HG03039 (cell line): ENCODE measurements around the gene KRTAP5-7.
"Not testable (repeated sequence)": the region's sequence is repeated elsewhere in the genome, so short reads cannot be mapped to it uniquely, and the experiment has no call there.

Source experiments
- ATAC-seq: cut with Tn5 transposase; IDR thresholded peaks from one replicate; pipeline ENCODE4 v1.9.1; 2021; ENCODE audit warnings: mild to moderate bottlenecking, moderate library complexity; ENCODE audit not compliant: unreplicated experiment

The KRTAP5-7 gene

DNA sequence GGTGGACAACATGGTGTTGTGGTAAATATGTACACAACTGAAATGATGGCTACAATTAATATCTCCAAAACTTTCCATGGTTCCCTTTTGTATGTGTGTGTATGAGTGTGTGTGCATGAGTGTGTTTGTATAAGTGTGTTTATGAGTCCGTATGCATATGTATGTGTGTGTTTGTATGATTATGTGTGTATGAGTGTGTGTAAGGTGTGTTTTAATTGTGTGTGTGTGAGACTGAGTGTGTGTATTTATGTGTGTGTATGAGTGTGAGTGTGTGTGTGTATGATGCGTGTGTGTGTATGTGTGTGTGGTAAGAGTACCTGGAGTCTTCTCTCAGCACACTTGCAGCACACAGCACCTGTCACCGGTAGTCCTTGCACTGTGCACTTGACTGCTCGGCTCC, 29.0 kb downstream of the KRTAP5-7 start:
- no peak for ATAC-seq

DNA sequence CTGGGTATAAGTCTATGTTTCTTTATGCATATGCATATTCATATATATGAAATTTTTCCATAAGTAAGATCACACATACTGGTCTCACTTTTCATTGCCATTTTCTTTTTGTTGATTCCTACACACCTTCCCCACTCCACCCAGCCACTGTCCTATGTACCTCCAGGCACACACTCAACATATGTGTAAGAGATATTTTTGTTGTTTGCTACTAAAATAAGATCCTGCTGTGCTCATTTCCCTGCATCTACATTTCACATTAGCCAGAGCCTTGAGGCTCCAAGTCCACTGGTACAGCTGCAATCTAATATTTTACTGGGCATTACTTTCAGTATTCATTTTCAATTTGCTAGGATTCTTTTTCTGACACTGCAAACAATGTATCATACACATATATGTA, 30.2 kb downstream of the KRTAP5-7 start:
- no peak for ATAC-seq

DNA sequence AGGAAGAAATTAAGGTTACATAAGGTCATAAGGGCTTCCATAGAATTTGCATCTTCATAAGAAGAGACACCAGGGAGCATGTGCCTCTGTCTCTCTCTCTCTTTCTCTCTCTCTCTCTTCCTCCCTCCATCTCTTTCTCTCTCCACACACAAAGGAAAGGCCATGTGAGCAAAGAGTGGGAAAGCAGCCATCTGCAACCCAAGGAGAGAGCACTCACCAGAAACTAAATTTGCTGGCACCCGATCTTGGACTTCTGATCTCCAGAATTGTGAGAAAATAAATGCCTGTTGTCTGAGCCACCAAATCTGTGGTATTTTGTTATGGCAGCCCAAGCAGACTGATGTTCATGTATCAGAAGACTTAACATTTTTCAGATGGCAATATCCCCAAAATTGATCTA, 31.9 kb downstream of the KRTAP5-7 start:
- no peak for ATAC-seq

DNA sequence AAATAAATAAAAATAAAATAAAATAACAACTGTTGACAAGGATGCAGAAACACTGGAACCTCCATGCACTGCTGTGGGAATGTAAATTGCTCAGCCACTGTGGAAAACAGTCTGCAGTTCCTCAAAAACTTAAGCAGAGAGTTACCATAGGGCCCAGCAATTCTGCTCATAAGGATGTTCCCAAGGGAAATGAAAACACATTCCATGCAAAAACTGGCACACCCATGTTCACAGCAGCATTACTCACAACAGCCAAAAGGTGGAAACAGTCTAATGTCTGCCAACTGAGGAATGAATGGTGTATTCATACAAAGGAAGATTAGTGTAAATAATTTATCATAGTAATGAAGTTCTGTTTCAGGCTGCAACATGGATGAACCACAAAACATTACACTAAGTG, 35.1 kb downstream of the KRTAP5-7 start:
- ATAC-seq, result no peak

DNA sequence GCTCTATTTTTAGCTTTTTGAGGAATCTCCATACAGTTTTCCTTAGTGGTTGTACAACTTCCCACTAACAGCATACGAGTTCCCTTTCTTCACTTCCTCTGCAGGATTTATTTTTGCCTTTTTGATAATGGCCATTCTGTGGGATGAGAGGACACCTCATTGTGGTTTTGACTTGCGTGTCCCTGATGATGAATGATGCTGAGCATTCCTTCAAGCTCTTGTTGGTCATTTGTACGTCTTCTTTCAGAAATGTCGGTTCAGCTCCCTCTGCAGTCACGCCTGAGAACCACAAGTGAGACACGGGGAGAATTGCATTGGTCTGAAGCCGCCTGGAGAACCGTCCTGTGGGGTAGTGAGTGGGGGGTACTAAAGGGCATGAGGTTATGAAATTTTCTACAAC, 36.3 kb downstream of the KRTAP5-7 start:
- no peak for ATAC-seq

DNA sequence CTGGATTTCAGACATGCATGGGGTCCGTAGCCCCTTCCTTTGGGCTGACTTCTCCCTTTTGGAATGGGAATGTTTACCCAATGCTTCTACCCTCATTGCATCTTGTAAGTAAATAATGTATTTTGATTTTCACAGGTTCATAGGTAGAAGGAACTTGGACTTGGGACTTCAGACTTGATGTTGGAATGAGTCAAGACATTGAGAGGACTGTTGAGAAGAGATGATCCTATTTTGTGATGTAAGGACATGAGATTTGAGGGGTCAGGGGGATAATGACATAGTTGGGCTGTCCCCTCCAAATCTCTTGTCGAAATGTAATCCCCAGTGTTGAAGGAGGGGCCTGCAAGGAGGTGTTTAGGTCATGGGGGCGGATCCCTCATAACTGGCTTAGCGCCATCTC, 37.4 kb downstream of the KRTAP5-7 start:
- ATAC-seq, result no peak

DNA sequence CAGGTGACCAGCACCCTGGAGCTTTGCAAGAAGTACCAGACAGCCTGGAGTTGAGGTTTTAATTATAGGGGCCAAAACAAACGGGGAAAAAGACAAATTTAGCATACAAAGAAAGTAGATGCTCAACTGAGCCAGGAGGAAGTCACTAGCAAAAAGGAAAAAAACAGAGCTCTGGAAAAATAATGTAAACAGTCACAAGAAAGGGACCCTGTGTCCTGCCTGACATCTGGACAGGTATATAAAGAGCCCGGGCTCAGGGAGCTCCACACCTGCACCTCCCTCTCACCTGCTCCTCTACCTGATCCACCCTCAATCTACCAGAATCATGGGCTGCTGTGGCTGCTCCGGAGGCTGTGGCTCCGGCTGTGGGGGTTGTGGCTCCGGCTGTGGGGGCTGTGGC, 38.2 kb downstream of the KRTAP5-7 start, which contains the start of gene KRTAP5-10:
Gene KRTAP5-10, plus strand, starts transcription at position 301 of the 400 bp plus-strand sequence. Its CDS starts 25 bp downstream, at position 326.
- ATAC-seq, result no peak

DNA sequence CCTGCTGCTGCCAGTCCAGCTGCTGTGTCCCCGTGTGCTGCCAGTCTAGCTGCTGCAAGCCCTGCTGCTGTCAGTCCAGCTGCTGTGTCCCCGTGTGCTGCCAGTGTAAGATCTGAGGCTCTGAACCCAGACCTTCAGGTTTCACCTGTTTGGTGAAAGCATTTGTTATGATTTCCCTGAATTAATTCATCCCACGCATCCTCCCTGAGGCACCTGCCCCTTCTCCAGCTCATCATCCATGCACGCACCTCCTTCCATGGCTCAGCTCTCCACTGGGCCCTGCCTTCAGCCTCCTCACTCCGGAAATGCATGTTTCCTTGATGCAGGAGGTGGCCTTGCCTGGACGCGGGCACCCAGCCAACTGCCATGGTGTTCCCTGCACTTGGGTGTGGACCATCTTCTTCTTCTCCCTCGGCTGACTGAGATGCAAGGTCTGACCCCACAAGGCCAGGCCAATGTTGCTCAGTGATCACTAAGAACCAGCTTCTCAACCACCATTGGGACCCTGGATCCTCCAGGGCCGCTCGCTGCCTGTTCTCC, 39.1 kb downstream of the KRTAP5-7 start:
- ATAC-seq, result no peak

DNA sequence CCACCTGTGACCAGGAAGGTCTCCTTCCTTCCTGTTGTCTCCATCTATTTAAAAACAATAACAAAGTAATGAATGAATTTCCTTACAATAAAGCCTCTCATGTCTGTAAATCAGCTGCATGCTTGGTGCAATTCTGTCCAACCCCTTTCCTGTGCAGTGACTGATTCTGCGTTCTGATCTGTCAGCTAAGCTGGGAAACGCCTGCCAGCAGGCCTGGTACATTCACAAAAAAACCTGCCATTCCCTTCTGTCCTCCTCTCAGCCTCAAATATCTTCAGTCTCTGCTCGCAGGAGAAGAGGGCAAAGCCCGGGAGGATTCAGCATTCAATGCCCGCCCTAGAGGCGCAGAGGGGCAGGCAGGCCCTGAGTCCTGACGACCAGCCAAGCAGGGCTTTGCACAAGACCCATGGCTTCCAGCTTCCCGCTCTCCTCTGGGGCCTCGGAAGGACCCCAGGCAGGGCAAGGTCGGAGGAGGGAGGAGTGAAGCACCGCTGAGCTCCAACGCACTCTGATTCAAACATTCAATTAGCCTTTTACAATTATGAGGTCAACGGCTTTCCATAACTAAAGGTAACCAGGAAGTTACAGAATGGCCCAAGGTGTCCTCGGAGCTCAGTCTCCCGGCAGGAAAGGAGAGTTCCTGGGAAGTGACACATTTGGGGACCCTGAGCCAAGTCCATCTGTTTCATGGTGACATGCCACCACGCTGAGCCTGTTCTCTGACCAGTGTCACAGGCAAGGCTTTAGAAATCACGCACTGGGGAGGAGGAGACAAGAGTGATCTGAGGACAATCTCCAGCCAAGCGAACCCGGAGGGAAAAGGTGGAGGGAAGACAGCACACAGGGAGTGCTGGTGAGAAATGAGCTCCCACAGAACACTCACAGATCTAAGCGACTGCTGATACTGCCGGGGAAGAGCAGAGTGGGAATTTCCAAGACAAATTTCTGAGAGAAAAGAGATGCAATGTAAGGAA, 39.8 kb downstream of the KRTAP5-7 start:
- ATAC-seq, result not testable (repeated sequence)

DNA sequence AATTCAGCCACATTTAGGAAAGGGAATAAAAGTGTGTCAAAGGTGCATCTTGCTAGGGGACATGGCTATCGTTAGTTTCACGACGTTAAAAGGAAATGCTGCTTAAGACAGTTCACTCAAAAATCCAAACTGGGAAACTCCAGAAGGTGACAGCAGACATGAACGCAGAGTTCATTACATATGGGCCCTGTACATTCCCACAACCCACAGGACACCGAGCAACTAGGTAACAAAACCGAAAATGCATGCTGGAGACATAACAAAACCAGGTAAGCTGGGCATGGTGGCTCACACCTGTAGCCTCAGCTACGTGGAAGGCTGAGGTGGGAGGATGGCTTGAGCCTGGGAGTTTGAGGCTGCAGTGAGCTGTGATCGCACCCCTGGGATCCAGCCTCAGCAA, 40.6 kb downstream of the KRTAP5-7 start:
- not testable (repeated sequence) for ATAC-seq

DNA sequence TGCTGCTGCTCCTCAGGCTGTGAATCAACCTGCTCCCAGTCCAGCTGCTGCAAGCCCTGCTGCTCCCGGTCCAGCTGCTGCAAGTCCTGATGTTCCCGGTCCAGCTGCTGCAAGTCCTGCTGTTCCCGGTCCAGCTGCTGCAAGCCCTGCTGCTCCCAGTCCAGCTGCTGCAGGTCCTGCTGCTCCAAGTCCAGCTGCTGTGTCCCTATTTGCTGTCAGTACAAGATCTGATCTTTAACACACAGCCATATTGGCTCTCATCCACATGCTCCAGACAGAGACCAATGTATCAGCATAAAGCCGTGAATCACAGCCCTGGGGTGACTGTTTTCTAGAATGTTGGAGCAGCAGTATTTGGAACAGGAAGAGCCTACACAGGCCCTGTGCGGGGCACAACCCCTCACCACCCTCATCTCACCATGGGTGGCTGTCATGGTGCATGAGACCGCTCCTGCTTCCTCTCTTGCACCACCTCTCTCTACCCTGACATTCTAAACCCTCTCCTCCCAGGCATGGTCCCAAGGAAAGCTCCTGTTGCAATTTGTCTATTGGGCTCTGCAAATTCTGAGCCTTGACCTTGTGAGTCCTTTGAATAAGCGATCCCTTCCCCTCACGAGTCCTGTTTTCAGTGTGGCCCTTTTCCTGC, 41.8 kb downstream of the KRTAP5-7 start:
- ATAC-seq, result no peak

DNA sequence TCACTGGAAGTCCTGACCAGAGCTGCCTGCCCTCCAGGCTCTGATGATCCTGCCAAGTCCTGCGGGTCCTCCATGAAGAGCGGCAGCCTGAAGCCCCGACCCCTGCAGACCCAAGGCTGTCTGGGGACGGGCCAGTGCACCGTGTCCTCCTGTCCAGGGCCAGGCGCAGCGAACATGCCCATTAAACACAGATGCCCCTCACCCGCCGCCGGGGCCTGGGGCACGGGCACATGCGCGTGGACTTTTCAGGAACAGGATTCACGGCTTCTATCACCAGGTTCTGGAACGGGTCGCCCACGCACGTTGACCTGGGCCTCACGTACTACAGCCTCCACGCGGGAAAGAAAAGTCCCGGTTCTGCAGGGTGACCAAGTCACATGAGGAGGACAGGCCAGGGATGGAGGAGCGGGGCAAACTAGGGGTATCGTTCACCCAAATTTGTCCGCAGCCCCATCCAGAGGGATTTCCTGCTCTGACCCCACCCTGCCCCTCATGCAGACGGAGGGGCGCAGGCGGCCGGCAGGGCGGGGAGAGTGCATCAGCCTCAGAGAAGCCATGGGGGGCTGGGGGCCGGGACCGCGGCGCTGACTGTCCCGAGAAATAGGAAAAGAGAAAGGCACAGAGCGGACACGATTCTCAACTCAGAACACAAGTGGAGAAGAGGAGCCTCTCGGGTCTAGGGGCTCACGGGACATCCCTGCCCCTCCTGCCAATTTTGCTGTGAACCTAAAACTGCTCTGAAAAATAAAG, 44.2 kb downstream of the KRTAP5-7 start:
- ATAC-seq, result not testable (repeated sequence)

DNA sequence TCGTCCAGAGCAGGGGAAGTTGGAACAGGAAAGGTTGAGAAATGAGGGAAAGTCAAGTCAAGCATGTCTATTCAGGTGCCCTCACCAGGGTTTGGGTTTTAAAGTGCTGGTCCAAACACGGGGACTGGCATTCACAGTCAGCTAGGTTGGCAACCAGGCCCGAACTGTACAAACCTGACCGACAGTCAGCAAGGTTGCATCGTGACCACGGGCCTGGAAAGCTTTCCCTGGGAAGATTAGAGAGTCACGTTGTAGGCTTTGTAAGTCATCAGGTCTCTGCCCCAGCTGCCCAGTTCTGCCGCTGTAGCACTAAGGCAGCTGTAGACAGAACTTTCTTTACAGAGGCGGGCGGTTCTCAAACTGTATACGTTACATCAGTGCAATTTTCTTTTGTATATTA, 45.7 kb downstream of the KRTAP5-7 start:
- no peak for ATAC-seq

DNA sequence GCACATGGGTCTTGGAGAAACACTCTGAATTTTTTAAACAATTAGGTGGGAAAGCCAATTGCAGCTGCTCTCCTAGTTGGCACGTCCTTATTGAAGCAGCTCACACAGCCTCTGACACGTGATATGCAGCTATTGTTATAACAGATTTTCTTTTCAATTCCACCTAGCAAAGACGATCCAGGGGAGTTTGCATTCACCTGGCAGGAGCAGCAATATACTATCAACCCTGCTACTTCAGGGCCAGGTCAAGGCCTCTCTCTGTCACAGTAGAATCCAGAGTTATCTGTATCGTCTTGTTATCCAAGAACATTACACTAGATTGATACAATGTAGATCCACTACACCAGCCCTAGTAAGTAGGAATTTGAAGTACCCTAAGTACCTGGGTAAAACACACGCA, 47.4 kb downstream of the KRTAP5-7 start:
- ATAC-seq, result no peak

DNA sequence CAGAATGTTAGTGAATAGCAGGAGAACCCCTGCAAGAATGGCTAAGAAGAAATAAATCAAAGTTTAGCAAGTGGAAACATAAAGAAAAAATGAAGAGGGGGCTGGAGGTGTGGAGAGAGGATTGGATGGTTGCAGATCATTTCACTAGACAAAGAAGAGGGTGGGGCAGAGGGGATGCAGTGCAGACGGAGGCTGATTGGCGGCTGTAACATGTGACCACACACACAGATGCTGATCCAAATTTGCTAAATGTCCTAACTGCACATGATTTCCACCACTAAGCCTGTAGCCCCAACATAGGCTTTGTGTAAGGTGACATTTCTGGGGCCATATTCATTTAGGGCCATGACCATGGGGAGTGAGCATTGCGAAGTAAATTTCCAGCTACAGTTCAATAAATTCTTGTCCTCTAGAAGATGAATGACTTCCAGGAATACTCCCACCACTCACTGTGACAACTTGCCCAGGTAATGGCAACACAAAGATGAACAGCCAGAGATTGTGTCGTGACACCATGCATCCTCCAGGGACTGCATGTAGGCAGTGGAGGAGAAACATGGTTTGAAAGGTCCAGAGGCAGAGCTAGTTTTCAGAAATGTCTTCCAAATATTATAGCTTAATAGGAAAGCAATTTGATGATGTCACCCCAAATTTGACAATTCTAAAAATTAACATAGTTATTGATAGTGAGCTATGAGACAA, 48.8 kb downstream of the KRTAP5-7 start:
- ATAC-seq, result no peak

DNA sequence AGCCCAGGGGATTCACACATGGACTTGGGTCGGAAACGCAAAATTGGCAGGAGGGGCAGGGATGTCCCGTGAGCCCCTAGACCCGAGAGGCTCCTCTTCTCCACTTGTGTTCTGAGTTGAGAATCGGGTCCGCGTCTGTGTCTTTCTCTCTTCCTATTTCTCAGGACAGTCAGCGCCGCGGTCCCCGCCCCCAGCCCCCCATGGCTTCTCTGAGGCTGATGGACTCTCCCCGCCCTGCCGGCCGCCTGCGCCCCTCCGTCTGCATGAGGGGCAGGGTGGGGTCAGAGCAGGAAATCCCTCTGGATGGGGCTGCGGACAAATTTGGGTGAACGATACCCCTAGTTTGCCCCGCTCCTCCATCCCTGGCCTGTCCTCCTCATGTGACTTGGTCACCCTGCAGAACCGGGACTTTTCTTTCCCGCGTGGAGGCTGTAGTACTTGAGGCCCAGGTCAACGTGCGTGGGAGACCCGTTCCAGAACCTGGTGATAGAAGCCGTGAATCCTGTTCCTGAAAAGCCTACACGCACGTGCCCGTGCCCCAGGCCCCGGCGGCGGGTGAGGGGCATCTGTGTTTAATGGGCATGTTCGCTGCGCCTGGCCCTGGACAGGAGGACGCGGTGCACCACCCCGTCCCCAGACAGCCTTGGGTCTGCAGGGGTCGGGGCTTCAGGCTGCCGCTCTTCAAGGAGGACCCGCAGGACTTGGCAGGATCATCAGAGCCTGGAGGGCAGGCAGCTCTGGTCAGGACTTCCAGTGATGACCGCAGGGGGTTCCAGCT, 49.8 kb downstream of the KRTAP5-7 start:
- not testable (repeated sequence) for ATAC-seq

DNA sequence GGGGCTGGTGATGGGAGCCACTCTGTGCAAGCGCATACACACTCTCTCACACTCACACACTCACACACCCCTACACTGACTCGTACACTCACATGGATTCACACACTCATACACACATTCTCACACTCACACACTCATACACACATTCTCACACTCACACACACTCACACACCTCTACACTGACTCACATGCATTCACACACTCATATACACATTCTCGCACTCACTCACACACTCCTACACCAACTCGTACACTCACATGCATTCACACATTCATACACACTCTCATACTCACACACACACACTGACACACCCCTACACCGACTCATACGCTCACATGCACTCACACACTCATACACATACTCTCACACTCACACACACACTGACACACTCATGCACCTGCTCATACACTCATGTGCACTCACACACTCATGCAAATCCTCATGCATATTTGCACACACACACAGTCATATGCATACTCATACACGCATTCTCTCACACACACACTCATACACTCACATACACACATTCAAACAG, 50.5 kb downstream of the KRTAP5-7 start:
- ATAC-seq, result no peak
